ENCODE data around the gene PREB.

DNA sequence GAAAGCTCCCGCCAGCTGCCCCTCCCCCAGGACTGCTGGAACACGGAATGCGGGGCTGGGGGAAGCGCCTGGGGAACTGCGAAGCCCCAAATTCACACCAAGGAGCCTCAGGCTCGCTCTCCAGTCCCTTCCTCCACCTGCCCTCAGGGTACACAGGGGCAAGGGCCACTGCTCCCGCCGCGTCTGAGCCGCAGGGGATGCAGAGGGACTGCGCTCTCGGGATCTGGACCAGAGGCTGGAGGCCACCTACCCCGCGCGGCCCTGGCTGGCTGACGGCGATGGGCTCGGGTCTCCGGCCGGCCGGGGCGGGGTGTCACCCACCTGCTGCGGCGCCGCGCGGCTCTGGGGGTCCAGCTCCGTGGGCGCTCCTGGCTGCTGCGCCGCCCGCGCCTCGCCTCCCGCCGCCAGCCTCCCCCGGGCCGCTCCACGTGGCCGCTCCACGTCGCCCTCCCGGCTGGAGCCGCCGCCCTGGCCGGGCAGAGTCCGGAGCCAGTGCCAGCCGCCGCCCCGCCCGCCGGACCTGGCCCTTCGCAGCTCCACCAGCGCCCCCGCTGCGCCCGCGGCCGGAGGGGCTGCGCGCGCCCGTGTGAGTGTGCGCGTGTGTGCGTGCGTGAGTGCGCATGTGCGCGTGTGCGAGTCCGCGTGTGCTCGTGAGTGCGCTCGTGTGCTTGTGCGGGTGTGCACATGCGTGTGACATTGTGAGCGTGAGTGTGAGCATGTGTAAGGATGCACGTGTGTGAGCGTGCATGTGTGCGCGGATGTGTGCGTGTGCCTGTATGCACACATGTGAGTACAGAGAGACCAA, 15.7 kb downstream of the PREB start, which contains the start of gene CGREF1:
- TF ChIP-seq, protein P1, sequence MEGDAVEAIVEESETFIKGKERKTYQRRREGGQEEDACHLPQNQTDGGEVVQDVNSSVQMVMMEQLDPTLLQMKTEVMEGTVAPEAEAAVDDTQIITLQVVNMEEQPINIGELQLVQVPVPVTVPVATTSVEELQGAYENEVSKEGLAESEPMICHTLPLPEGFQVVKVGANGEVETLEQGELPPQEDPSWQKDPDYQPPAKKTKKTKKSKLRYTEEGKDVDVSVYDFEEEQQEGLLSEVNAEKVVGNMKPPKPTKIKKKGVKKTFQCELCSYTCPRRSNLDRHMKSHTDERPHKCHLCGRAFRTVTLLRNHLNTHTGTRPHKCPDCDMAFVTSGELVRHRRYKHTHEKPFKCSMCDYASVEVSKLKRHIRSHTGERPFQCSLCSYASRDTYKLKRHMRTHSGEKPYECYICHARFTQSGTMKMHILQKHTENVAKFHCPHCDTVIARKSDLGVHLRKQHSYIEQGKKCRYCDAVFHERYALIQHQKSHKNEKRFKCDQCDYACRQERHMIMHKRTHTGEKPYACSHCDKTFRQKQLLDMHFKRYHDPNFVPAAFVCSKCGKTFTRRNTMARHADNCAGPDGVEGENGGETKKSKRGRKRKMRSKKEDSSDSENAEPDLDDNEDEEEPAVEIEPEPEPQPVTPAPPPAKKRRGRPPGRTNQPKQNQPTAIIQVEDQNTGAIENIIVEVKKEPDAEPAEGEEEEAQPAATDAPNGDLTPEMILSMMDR (IDR thresholded peaks at IDR 0.05), result no peak
- no peak for TF ChIP-seq POLR2A (IDR thresholded peaks at IDR 0.05)
- no peak for TF ChIP-seq POLR2AphosphoS5 (IDR thresholded peaks at IDR 0.05)
